NCI-H446 treated with DMSO at 0.1 percent for 48 hours (cell line): ENCODE measurements around the gene SPACA4.

ENCODE experiments used
- DNase-seq: peaks from one replicate; lab custom pipeline; 2025; lab: John Stamatoyannopoulos, UW

The SPACA4 gene

DNA sequence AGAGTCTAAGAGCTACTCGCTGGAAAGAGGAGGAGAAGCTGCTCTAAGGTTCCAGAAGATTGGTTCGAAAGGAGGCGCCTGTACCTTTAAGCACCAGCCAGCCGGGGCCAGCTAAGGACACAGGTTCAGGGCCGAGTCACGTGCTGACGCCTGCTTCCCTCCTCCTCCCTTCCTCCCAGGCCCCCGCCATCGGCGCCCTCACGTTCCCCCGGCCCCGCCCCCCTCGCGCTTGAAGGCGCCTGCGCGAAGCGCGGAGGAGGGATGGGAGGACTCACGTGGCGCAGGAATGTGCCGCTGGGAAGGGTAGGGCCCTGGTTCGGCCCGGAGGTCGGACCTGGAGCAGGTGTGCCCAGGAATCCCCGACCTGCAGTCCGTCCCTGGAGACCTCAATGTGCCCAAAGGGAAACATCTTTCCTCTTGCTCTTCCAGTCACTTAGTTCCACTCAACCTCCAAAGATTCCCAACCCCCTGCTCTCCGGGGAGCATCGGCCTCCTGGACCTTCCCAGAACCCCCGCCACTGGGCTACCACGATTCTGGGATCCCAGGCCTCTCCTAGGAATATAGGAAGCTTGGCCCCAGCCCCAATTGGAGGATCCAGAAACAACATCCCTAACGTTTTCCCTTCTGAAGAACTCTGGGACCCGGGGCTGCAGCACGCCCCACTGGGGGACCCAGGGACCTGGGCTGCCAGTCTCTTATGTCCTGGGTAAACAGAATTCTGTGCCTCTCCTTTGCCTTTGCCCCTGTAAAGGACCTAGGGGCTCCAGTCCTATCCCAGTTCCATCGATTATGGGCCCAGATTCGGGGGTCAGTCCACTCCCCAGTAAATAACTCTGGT is 28.1 kb downstream of the SPACA4 start:
- peak; percentile 91 for DNase-seq

DNA sequence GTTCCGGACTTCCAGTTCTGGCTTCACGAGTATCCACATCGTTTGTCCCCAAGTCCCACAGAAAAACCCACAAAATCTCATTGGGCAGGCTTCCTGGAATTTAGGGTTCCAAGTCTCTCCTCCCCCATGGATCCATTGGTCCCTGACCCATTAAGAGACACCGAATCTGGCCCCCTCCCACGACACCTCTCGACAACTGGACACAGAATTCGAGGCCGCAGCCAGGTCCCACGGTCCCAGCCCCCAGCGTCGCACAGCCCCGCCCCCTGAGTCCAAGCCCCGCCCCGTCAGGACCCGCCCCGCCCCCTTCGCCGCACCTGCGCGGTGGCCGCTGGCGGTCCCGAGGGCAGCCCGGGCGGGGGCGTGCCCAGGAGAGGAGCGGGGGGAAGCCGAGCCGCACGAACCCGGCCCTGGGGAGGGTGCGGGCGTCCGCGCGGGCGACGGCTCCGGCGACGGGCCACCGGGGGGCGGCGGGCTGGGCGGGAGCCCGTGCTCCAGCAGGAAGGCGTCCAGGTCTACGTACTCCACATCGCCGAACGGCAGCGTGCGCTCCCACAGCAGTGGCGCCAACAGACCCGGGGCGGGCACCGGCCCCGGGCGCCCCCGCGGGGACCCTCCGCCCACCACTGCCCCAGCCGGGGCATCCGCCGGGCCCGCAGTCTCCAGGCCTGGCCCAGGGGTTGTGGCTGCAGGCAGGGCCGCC is 28.9 kb downstream of the SPACA4 start:
- no peak for DNase-seq

- DNase-seq: no peak
Measured at GRCh38 chr19:48635966-48636858, 29.7 kb downstream of the SPACA4 start.

GRCh38 chr19:48636859-48637448 is 30.4 kb downstream of the SPACA4 start, which contains the start of gene DBP:
Gene DBP (minus strand): TSS chr19:48637379. CDS start chr19:48636994, 385 bp downstream.
- DNase-seq: no peak

GRCh38 chr19:48637449-48637947 is 31.0 kb downstream of the SPACA4 start:
- peak; percentile 98 for DNase-seq

DNA sequence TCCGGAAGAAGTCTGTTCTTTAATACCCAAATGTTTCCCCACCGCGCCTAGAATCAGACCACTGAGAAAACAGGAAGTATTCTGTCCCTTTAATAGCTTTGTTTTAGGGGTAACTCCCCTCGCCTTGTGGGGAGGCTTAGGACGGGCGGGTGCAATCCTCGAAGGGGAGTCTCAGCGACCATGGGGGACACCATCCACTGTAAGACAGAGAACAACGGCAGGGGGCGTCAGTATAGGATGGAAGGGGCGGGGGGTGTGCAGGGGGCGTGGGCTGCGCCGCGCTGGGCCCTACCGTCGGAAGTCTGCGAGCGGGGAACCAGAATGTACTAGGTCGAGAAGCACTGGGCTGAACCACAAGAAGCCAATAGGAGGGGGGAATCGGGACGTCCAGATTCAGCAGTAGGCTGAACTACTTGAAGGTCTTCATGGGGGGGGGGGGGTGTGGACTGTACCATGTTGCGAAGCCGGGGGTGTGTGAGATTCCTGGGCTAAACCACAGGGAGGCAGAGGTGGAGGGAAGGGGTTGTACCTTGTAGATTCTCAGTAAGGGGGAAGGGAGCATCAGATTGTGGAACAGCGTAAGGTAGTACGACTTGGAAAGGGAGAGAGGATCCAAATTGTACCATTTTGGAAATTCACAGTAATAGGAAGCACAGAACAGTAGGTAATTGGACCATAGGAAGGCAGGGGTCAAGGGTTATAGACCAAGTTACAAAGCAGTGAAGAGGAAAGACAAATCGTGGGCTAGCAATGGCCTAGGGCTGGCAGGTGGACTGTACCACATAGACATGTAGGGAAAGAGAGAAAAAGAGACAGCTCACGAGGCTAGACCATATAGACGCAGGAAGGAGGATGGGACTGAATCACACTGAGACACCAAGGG is 31.6 kb downstream of the SPACA4 start:
- DNase-seq: peak; percentile 90

- no peak for DNase-seq
Measured at GRCh38 chr19:48638831-48639381, 32.4 kb downstream of the SPACA4 start.

DNA sequence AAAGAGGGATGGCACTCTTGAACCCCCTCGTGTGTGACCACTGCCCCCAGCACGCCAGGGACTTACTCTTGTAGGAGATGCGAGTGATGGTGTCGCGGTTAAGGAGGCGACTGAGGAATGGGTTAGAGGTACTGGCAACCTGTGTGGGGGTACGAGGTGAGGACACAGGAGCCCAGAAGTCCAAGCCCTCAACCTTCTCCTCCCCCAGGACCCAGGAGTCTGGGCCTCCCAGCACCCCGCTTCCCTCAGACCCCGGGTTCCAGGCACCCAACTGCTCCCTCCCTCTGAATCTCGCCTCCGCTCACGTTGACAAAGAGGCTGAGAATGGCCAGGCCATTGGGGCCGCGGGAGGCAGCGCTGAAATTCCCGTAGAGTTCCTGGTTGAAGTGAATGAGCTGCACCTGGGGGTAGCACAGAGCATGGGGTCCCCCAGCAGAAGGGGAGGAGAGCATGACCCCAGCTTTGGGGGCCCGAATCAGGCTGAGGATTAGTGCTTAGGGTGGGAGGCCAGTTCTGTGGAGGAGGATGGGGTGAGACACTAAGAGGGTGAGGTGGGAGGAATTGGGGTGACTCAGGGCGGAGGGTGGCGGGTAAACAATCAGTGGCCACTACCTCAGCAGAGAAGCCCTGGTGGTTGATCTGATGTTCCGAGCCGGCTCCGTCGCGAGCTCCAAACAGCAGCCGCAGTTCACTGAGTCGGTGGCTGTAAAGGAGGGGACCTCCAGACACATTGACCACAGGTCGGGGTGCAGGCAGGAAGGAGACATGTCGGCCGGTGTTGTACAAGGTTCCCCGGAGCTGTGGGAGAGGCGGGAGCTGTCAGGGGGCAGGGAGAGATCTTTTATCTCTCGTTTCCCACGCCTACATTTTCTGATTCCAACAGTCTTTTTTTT is 33.2 kb downstream of the SPACA4 start:
- no peak for DNase-seq

DNA sequence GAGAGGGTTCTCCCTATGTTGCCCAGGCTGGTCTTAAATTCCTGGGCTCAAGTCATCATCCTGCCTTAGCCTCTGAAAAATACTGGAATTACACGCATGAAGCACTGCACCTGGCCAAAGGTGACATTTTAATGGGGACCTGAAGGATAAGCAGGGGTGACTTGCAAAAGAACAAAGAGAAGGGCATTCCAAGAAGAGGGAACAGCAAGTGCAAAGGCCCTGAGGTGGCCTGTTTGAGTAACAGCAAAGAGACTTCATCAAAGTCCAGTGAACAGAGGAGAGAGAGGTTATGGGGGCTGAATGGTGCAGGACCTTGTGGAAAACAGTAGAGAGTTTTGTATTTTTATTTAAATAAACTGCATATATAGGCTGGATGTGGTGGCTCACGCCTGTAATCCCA is 35.3 kb downstream of the SPACA4 start:
- no peak for DNase-seq

DNA sequence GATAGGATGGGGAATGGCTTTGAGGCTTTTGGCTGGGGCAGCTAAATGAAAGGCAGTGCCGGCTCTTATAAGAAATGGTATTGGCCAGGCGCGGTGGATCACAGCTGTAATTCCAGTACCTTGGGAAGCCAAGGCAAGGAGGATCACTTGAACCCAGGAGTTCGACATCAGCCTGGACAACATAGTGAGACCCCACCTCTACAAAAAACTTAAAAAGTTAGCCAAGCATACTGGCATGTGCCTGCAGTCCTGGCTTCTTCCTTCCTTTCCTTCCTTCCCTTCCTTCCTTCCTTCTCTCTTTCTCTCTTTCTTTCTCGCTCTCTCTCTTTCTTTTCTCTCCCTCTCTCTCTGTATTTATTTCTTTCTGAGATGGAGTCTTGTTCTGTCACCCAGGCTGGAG is 36.3 kb downstream of the SPACA4 start:
- no peak for DNase-seq

- DNase-seq: no peak
Measured at GRCh38 chr19:48644355-48644754, 37.8 kb downstream of the SPACA4 start.

- peak; percentile 50 for DNase-seq
Measured at GRCh38 chr19:48644839-48645619, 38.5 kb downstream of the SPACA4 start.

- DNase-seq: no peak
Measured at GRCh38 chr19:48645620-48646000, 39.1 kb downstream of the SPACA4 start.

GRCh38 chr19:48646001-48646721 is 39.6 kb downstream of the SPACA4 start, which contains the start of gene CA11:
Gene CA11 (minus strand): TSS chr19:48646187. CDS start chr19:48645632, 555 bp downstream.
- DNase-seq: no peak

DNA sequence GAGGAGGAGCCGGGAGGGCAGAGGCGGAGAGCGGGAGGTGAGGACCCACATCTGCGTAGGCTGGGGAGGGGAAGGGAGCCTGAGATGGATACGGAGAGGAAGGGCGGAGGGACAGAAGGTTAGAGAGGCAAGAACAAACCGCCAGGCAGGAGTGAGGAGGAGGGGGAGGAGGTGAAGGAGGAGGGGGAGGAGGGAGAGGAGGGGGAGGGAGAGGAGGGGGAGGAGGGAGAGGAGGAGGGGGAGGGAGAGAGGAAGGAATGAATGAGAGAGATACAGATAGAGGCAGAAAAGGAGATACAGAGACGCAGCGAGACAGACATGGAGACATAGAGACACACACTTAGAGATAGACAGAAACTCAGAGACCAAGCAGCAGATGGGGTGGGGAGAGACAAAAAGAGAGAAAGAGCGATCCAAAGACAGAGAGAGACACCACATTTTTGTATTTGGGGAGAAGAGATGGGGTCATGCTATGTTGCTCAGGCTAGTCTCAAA is 40.2 kb downstream of the SPACA4 start:
- peak; percentile 70 for DNase-seq

DNA sequence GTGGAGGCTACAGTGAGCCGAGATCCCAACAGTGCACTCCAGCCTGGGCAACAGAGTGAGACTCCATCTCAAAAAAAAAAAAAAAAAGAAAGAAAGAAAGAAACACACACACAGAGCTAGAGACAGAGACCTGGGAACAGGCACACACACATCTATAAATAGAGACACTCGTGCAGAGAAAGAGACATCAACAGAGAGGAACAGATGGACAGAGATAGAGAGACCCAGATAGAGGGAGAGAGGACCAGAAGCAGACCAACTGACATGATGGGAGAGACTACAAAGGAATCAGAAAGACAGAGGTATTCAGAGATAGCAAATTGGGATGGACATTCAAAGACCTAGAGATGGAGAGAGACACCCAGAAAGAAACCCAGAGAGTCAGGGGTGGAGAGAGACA is 41.6 kb downstream of the SPACA4 start:
- DNase-seq: no peak

DNA sequence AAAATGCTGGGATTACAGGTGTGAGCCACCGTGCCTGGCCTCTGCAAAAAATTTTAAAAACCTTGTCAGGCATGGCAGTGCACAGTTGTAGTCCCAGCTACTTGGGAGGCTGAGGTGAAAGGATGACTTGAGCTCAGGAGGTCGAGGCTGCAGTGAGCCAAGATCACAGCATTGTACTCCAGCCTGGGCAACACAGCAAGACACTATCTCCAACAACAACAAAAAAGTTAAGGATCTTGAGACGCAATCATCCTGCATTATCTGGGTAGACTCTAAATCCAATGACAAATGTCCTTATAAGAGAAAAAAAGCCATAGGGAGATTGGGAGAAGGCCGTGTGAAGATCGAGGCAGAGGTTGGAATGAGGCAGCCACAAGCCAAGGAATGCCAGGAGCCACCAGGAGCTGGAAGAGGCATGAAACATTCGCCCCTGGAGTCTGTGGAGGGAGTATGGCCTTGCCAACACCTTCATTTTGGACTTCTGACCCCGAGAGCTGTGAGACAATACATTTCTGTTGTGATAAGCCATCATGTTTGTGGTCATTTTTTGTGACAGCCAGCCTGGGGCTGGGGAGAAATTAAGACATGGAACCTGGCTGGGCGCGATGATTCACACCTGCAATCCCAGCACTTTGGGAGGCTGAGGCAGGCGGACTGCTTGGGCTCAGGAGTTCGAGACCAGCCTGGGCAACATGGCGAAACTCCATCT is 44.6 kb downstream of the SPACA4 start:
- no peak for DNase-seq
